ENCODE results near the gene SLC19A2. TPM values are rescaled to one million over a fixed set of nuclear protein-coding genes. Genes with fewer than 3 reads are reported as not detected.
A peak's percentile ranks its signal among the peaks of the same experiment; 100 is the strongest.

Gene SLC19A2
- total RNA-seq, 1 experiment from 2014 or later, result 15.6 TPM

DNA sequence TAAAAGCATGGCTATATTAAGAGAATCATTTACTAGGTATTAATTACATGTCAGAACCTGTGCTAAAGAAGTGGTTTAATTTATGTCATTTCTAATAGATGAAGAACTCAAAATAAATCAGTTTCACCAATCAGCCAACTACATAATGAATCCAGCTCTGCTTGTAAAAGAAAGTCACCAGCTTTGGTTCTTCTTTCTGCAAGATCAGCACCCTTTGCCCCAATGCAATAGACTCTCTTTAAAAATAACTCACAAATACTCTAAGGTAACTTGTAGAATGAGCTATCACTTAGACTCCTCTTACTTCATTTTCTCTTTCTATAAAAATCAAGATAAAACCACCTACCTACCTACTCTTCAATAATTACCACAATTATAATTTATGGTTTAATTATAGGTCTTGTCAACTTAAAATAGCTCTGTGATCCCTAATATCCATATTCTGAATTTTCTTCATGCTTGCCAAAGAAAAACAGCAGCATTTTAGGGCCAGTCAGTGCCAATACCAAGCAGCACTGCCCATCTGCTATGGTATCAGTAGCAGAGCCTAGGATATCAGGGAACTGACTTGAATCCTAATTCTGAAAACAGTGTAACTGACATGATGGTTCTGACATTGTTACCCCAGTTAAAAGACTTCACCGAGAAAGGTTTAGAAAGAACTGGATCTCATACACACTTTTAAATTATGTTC is 11.3 kb downstream of the SLC19A2 start:
- no peak for DNase-seq (ENCODE audit: low spot score)

DNA sequence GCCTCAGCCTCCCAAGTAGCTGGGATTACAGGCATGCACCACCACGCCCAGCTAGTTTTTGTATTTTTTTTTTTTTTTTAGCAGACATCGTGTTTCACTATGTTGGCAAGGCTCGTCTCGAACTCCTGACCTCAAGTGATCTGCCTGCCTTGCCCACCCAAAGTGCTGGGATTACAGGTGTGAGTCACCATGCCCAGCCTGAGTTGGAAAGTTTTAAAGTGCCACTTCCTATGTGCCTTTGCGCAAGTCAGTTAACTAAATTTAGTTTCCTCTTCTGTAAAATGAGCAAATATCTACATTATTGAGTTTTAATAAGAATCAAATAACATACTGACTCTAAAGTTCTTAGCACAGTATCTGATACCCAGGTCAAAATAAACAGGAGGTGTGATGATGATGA is 12.4 kb downstream of the SLC19A2 start:
- no peak for DNase-seq (ENCODE audit: low spot score)

DNA sequence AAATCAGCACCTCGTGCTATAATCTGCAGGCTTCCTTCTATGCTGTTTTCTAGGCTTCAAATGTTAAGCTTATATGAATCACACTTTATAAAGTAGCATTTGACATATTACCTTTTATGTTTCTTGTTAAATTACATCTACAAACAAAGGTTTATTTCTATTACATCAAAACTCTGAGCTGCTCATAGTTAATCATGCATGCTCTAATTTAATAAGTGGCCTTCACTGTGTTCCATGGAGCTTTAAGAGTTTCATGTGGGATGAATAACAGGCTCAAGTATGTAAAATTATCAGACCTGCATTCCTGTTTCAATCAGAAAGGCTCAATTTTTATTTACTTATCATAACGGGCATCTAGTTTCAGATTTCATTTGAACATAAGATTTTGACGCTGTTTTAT is 13.0 kb downstream of the SLC19A2 start:
- DNase-seq (ENCODE audit: low spot score), result no peak

DNA sequence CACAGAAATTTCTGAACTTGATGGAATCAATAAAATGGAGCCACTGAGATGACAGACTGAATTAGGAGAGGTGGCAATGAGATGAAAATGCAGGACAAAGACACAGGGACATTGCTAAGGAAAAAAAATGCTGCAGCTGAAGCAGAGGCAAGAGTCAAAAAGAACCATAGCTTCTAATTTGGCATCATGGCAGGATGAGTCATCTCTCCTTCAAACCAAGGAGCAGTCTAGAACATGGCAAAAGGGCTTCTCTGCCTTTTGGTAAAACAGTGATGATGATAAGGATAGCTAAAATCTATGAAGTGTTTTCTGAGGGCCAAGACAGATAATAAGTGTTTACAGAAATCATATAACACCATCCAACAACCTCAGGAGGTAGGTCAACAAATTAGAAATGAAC is 16.8 kb downstream of the SLC19A2 start:
- no peak for DNase-seq (ENCODE audit: low spot score)

DNA sequence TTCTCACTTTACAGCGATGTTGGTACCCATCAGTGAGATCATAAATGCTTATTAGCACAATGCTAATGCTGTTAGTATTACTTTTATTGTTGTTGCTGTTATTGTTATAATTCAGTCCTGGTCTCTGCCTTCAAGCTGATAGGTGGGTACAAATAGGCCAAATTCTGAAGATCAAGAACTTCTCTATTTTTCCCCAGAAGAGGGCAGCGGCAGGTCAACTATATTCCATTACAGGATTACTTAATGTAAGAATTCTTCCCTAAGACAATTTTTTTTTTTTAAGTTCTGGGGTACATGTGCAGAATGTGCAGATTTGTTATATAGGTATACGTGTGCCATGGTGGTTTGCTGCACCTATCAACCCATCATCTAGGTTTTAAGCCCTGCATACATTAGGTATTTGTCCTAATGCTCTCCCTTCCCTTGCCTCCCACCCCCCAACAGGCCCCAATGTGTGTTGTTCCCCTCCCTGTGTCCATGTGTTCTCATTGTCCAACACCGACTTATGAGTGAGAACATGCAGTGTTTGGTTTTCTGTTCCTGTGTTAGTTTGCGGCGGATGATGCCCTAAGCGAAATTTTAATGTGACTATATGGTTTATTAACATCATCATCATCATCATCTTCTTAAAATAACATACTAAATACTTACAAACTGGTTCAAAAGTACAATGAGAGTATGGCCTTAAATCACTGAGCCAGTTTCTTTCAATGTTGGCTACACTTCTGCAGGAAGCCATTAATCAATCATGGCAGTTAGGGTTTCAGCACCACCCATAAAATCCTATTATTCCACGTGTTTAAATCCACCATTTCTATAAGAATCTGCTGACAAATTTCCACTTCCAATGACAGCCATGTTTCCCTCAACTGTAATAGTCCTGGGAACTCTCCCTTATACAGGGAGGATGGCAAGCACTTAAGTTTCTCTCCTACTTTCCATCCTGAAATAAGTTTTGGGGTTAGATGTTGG is 19.2 kb downstream of the SLC19A2 start:
- DNase-seq (ENCODE audit: low spot score), result peak; percentile 72

DNA sequence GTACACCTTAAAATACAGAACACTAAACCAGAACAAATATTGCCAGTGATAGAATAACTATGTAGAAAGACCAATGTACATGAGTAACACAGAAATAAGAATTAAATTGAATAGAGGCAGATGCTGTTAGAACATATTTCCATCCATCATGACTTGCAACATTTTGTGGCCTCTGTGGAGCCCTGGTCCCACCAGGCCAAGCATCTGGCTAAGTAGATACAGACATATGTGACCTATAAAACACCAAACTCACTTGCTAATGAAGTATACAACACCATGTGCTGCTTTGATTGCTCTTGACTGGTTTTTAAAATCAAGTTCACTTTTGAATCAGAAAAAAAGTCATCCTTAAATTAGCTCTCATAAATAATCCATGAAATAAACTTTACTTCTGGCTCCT is 20.5 kb downstream of the SLC19A2 start:
- DNase-seq (ENCODE audit: low spot score), result no peak

DNA sequence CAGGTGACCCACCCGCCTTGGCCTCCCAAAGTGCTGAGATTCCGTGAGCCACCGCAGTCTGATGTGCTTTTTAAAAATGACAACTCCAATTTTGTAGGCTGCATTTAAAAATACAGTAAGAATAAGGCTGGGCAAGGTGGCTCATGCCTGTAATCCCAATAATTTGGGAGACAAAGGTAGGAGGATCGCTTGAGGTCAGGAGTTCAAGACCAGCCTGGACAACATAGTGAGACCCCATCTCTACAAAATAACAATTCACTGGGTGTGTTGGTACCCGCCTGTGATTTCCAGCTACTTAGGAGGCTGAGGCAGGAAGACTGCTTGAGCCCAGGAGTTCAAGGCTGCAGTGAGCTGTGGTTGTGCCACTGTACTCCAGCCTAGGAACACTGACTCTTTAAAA is 23.4 kb downstream of the SLC19A2 start:
- DNase-seq (ENCODE audit: low spot score), result no peak

DNA sequence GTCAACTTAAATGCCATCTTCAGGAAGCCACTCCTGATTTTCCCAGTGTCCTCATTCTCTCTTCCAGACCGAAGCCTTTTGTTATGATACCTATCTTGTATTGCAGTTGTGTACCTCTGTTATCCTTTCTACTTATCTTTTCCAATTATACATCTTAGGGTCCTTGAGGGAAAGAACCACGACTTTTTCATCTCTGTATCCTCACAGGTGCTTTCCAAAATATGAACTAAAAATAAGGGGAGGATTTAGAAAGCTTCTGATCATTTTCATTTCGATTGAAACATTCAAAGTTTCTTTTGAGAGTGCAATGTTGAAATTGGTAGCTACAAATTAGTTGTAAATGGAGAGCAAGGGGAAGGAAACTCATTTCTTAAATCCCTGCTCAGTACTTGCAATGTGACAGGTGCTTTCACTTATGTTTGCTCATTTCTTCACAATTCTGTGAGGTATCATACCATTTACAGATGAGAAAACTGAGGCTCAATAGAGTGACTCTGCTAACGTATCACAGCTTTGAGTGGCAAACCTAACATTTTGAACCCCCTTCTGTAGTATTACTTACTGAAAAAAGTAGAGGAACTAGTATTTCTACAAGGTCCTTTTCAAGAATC is 24.2 kb downstream of the SLC19A2 start:
- no peak for DNase-seq (ENCODE audit: low spot score)

DNA sequence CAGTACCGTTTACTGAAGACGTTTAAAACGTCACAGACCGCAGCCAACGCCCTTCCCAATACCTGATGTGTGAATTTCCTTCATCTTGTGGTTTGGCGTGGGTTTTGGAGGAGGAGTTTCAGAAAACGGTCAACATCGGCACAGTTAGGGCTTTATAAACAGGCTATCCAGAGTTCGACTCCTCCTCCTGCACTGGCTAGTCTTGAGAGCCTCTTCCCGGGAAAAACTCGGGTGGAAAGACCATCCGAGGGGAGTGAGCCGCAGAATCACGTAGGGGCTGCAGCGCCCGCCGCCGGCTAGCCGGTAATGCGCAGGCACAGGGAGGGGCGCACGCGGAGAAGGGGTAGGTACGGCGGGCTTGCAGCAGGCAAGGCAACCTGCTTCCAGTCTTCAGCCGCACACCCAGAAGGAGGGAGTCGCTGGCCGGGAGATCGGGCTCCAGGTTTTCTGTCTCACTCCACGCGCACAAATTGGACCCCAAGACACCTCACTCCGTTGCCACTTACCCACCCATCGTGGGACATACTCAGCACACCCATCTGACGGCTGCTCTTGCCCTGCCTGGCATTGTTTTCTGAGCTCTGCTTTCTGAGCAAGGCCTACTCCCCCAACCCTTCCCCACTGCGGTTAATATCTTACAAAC is 25.4 kb downstream of the SLC19A2 start:
- DNase-seq (ENCODE audit: low spot score), result no peak

DNA sequence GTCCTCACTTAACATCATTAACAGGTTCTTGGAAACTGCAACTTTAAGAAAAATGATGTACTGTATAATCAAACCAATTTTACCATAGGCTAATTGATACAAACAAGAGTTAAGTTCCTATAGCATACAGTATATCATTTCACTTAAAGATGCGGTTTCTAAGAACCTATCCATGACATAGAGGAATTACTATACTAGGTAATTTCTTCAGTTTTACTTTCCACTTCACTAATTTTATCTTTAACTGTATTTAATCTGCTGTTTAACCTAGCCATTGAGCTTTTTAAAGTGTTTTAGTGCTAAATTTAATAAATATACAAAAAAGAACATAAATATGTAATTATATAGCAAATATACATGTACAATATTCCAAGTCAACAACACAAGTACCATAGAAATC is 28.3 kb downstream of the SLC19A2 start:
- DNase-seq (ENCODE audit: low spot score), result no peak

DNA sequence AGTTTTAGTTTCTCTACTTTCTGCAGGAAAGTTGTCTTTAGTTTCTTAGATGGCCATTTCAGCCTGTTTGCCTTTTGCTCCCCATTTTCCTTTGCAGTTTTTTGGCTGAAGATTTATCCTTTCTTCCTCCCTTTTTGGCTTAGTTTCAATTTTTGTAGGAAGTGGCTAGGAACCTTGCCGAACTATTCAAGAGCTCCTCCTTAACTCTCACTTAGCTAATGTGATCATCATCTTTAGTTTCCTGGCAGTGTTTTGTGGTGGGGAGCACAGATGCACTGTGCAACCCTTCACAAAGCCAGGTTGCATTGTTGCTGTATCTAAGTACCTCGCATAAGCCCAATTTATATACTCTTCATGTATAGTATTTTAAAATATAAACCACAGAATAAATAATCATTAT is 29.7 kb downstream of the SLC19A2 start:
- no peak for DNase-seq (ENCODE audit: low spot score)

DNA sequence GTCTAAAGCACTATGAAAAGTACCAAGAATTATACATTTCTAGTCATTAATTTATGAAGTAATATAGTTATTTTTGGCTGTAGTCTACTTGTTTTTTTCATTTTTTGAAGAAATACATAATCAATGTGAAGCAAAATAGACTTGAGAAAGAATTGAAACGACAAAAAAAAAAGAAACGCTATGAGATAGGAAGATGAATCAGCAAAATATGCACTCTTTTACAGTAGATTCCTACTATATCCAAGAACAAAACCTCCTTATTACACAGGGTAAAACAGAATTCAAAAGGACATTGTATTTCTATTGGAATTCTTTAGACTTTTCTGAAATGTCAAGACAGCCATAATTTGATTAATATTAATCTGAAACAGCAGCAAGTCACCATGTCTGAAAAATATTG is 32.8 kb downstream of the SLC19A2 start:
- DNase-seq (ENCODE audit: low spot score), result no peak

DNA sequence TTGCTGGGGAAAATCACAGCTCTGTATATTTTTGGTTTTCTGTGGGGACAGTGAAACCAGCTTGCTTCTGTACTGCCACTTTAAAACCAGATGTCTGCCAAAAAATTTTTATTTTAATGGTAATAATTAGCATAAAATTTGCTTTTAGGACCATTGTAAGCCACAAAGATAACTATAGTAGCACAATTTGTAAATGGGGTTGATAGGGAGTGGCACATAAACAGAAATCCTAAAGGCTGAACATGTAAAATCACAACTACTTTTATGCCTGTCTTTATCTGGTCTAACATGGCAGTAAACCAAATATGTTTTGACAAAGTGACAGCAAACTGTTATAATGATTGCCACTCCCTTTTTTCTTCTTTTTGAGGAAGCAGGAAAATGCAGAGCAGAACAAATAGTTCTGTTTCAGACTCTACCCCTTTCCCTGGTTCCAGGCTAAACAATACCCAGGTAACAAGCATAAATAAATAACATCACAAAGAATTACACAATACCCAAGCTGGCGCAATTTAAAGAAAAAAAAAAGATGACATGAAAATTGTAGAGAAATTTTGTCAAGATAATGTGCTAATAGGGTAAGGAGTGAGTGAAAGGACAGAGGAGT is 34.4 kb downstream of the SLC19A2 start:
- DNase-seq (ENCODE audit: low spot score), result peak; percentile 24

DNA sequence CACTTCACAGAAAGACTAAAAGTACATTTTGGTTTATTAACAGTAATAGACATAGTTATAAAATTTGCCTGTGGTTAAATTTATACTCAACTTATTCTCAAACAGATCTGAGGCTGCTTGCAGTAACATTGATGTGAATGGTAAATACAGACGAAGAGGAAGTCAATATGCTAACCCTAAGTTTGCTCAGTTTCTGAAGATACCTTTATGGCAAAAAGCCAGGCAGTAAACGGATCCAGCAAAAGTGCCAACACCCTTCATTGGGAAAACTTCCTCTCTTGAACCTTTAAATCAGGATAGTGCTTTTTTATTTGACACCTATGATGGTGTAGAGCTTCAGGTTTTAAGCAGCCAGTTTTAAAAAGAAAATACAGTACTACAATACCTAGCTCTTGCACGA is 41.8 kb downstream of the SLC19A2 start:
- peak; percentile 11 for DNase-seq (ENCODE audit: low spot score)

DNA sequence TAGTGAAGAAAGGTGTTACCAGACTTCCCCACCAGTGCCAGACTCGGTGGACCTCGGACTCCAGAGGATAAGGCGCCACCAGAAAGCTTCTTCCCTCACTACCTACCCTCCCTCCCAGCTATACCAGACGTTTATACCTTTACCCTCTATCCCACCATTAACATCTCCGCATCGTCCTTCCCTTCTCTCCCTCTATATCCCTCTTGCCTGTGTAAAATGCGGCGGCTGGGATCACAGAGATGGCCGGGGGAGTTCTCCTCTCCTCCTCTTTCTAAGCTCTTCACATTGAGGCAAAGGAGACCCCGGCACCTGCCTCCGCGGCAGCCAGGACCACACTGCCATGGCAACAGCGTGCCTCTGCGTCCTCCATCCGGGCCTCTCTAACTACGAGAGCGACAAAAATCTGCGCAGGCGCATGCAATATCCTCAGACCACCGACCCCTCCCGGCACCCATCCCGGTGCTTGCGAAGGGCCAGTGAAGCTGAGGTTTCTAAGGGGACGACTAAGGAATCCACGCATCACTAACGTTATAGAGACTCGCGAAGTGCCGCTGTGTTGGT is 58.6 kb downstream of the SLC19A2 start, which contains the start of gene CCDC181:
TSS of gene CCDC181 (minus strand) at position 394 of the 561 bp plus-strand sequence. CDS start 2,547 bp downstream, outside the sequence.
- no peak for DNase-seq (ENCODE audit: low spot score)

DNA sequence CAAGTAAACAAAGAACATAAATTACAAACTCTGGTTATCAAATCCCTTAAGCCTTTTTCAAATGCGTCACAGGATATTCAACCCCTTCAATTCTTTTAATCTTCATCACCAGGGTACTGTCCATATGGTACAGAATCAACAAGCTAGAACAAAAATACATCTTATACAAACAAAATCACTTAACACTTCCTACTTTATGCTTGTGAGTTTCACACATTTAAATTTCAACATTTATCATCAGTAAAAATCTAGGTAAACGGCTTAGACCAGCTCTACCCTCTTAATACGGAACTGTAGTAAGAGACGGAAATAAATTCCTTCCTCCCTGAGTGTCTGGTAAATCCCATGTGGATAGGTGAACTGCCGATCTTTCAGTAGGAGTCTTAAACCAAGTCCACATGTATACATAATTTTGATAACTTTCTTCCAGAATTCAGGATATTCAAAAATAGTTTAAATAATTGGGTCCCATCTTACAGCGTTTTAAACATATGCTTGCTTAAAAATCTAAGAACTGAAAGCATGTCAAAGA is 59.5 kb downstream of the SLC19A2 start:
- no peak for DNase-seq (ENCODE audit: low spot score)

DNA sequence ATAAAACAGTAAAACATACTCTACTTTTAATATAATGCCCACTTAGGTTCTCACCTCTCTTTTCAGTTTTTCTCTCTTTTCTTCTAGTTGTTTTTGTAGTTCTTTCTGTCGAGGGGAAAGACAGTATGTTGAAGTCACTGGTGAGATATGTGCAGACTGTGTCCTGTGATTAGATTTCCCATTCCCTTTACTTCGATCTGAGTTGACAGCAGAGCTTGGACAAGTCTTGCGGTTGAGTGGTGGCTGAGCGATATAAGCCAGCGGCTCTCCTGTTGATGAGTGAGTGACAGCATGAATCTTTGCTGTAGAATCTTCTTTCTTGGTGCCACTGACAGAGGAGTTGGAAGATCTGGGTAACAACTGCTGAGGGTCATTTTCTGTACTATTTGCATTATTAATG is 64.4 kb downstream of the SLC19A2 start:
- no peak for DNase-seq (ENCODE audit: low spot score)

DNA sequence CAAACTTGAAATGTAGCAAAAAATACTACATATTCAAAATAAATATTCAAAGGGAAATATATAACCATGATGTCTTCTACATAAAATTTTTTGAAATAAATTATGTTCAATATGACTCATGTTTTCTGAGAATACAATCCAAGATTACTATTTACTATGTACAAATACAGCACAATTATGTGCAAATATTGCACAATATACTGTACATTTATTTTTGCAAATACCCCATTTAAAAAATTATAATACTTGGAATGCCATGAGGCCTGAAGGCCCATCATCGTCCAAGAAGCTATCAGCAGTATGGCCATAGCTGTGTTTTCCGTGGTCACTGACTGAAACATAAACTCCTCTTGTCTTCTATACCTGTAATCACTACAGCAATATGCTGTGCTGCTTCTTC is 70.8 kb downstream of the SLC19A2 start:
- no peak for DNase-seq (ENCODE audit: low spot score)

Measured in HT-29 (cell line).